ENCODE measurements around the gene TMEFF2.

The TMEFF2 gene

GRCh38 chr2:191981706-191982105, 213.0 kb downstream of the TMEFF2 start:
- no peak for DNase-seq (ENCODE audit: extremely low read depth in 1 of 2, low read depth in 1 of 2)

- no peak for DNase-seq (ENCODE audit: extremely low read depth in 1 of 2, low read depth in 1 of 2)
These were observed 214.2 kb downstream of the TMEFF2 start for GRCh38 chr2:191980483-191980882.

- DNase-seq (ENCODE audit: extremely low read depth in 1 of 2, low read depth in 1 of 2), result no peak
These were observed 215.5 kb downstream of the TMEFF2 start for GRCh38 chr2:191979221-191979730.

- no peak for DNase-seq (ENCODE audit: extremely low read depth in 1 of 2, low read depth in 1 of 2)
These were observed 217.0 kb downstream of the TMEFF2 start for GRCh38 chr2:191977754-191978153.

GRCh38 chr2:191976436-191976835, 218.3 kb downstream of the TMEFF2 start:
- DNase-seq (ENCODE audit: extremely low read depth in 1 of 2, low read depth in 1 of 2), result no peak

- no peak for DNase-seq (ENCODE audit: extremely low read depth in 1 of 2, low read depth in 1 of 2)
These were observed 220.1 kb downstream of the TMEFF2 start for GRCh38 chr2:191974676-191975075.

- DNase-seq (ENCODE audit: extremely low read depth in 1 of 2, low read depth in 1 of 2), result no peak
These were observed 223.9 kb downstream of the TMEFF2 start for GRCh38 chr2:191970867-191971266.

GRCh38 chr2:191968120-191968519, 226.6 kb downstream of the TMEFF2 start:
- DNase-seq (ENCODE audit: extremely low read depth in 1 of 2, low read depth in 1 of 2), result no peak

GRCh38 chr2:191965733-191966132, 229.0 kb downstream of the TMEFF2 start:
- DNase-seq (ENCODE audit: extremely low read depth in 1 of 2, low read depth in 1 of 2), result no peak

GRCh38 chr2:191961556-191961955, 233.2 kb downstream of the TMEFF2 start:
- no peak for DNase-seq (ENCODE audit: extremely low read depth in 1 of 2, low read depth in 1 of 2)

- DNase-seq (ENCODE audit: extremely low read depth in 1 of 2, low read depth in 1 of 2), result no peak
These were observed 235.5 kb downstream of the TMEFF2 start for GRCh38 chr2:191959209-191959608.

- DNase-seq (ENCODE audit: extremely low read depth in 1 of 2, low read depth in 1 of 2), result no peak
These were observed 236.5 kb downstream of the TMEFF2 start for GRCh38 chr2:191957996-191958860.

- DNase-seq (ENCODE audit: extremely low read depth in 1 of 2, low read depth in 1 of 2), result no peak
These were observed 240.3 kb downstream of the TMEFF2 start for GRCh38 chr2:191954451-191954850.

GRCh38 chr2:191952515-191953270, 242.0 kb downstream of the TMEFF2 start:
- DNase-seq (ENCODE audit: extremely low read depth in 1 of 2, low read depth in 1 of 2), result no peak

GRCh38 chr2:191951832-191952231, 242.9 kb downstream of the TMEFF2 start:
- no peak for DNase-seq (ENCODE audit: extremely low read depth in 1 of 2, low read depth in 1 of 2)

GRCh38 chr2:191951376-191951775, 243.4 kb downstream of the TMEFF2 start:
- DNase-seq (ENCODE audit: extremely low read depth in 1 of 2, low read depth in 1 of 2), result no peak

- no peak for DNase-seq (ENCODE audit: extremely low read depth in 1 of 2, low read depth in 1 of 2)
These were observed 244.4 kb downstream of the TMEFF2 start for GRCh38 chr2:191950132-191950874.

- no peak for DNase-seq (ENCODE audit: extremely low read depth in 1 of 2, low read depth in 1 of 2)
These were observed 247.5 kb downstream of the TMEFF2 start for GRCh38 chr2:191947235-191947634.

GRCh38 chr2:191946471-191947182, 248.1 kb downstream of the TMEFF2 start:
- DNase-seq (ENCODE audit: extremely low read depth in 1 of 2, low read depth in 1 of 2), result no peak

GRCh38 chr2:191945623-191946022, 249.1 kb downstream of the TMEFF2 start:
- DNase-seq (ENCODE audit: extremely low read depth in 1 of 2, low read depth in 1 of 2), result no peak

- DNase-seq (ENCODE audit: extremely low read depth in 1 of 2, low read depth in 1 of 2), result no peak
These were observed 252.0 kb downstream of the TMEFF2 start for GRCh38 chr2:191942739-191943103.
